PFSK-1 (cell line): ENCODE data around the gene NAP1L1.

ENCODE experiments used
- FOXP2 ChIP-seq: optimal IDR thresholded peaks from 2 replicates; pipeline ENCODE3; 2011; ENCODE audit warnings: borderline replicate concordance, control low read depth, inconsistent platforms; ENCODE audit not compliant: insufficient read depth; ENCODE audit errors: extremely low read length, extremely low read depth
- POLR2AphosphoS5 ChIP-seq: IDR thresholded peaks from 2 replicates; pipeline ENCODE4 v1.6.1; 2012; ENCODE audit warnings: low read depth, mild to moderate bottlenecking, control low read depth, low read length, moderate library complexity
- SIN3A ChIP-seq: IDR thresholded peaks from 2 replicates; pipeline ENCODE4 v1.6.1; 2012; ENCODE audit warnings: mild to moderate bottlenecking, low read length, moderate library complexity, borderline replicate concordance; ENCODE audit not compliant: insufficient read depth
- TAF1 ChIP-seq: IDR thresholded peaks from 2 replicates; pipeline ENCODE4 v1.6.1; 2012; ENCODE audit warnings: low read length, control low read depth, borderline replicate concordance; ENCODE audit not compliant: insufficient read depth
- TF ChIP-seq, protein P1 (sequence below), 2 experiments: IDR thresholded peaks; 2 replicates each; pipeline versions ENCODE4 v1.6.1 to v1.8.0; 2011 to 2012; ENCODE audit warnings: low read depth in 2 of 2, low read length in 2 of 2, control low read depth in 1 of 2, inconsistent platforms in 1 of 2, mild to moderate bottlenecking in 1 of 2, moderate library complexity in 1 of 2; ENCODE audit not compliant: insufficient read depth in 1 of 2

Gene NAP1L1

DNA sequence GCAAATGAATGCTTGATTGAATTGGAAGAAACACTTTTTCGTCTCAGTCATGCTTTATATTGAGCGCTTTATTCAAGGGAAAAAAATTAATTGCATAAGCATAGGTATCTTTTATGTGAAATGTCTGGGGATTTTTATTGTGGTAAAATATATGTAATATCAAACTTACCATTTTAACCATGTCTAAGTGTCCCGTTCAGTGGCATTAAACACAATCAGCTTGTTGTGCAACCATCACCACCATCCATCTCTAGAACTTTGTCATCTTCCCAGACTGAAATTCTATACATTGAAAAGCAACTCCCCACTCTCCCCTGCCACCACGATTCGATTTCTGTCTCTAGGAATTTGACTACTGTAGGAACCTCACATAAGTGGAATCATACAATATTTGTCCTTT is 92.7 kb downstream of the NAP1L1 start:
- no peak for TF ChIP-seq SIN3A
- no peak for TF ChIP-seq TAF1
- TF ChIP-seq, protein P1, sequence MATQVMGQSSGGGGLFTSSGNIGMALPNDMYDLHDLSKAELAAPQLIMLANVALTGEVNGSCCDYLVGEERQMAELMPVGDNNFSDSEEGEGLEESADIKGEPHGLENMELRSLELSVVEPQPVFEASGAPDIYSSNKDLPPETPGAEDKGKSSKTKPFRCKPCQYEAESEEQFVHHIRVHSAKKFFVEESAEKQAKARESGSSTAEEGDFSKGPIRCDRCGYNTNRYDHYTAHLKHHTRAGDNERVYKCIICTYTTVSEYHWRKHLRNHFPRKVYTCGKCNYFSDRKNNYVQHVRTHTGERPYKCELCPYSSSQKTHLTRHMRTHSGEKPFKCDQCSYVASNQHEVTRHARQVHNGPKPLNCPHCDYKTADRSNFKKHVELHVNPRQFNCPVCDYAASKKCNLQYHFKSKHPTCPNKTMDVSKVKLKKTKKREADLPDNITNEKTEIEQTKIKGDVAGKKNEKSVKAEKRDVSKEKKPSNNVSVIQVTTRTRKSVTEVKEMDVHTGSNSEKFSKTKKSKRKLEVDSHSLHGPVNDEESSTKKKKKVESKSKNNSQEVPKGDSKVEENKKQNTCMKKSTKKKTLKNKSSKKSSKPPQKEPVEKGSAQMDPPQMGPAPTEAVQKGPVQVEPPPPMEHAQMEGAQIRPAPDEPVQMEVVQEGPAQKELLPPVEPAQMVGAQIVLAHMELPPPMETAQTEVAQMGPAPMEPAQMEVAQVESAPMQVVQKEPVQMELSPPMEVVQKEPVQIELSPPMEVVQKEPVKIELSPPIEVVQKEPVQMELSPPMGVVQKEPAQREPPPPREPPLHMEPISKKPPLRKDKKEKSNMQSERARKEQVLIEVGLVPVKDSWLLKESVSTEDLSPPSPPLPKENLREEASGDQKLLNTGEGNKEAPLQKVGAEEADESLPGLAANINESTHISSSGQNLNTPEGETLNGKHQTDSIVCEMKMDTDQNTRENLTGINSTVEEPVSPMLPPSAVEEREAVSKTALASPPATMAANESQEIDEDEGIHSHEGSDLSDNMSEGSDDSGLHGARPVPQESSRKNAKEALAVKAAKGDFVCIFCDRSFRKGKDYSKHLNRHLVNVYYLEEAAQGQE (IDR thresholded peaks at IDR 0.05; ENCODE audit: insufficient read depth in 1 of 2, low read depth in 2 of 2, low read length in 2 of 2) = no peak
- TF ChIP-seq FOXP2 = no peak
- TF ChIP-seq POLR2AphosphoS5 = no peak

DNA sequence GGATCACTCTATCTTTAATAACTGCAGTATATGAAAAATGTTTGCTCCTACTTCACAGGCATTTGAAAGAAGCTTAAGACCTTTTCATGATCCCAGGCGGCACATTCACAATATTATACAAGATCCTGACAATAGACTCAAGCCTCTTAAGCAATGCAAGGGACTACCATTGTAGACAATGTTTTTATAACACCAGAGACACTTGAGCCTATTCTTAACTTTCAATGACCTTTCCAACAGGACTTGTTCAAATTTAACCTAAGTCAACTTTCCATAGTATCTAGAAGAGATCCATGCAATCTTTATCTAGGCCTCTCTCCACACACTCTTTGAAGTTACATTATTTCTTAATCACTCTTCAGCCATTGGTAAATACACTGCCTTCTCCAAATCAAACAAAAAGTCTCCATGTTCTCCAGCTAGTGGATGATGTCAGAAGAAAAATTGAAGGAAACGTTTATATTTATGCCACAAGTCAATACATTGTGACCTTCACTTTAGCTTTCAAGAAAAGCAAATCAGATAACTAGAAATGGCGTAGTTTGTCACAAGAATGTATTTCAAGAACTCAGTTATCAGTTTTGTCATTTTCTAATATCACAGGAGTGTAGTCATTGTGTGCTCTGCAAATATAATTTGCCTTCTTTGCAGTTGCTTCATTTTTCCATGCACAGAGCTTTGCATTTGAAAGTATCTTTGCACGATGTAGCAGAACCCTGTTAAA is 94.1 kb downstream of the NAP1L1 start:
- TF ChIP-seq, protein P1 (IDR thresholded peaks at IDR 0.05; ENCODE audit: insufficient read depth in 1 of 2, low read depth in 2 of 2, low read length in 2 of 2) = no peak
- no peak for TF ChIP-seq TAF1
- no peak for TF ChIP-seq FOXP2
